ENCODE results near the gene PDK4.

DNA sequence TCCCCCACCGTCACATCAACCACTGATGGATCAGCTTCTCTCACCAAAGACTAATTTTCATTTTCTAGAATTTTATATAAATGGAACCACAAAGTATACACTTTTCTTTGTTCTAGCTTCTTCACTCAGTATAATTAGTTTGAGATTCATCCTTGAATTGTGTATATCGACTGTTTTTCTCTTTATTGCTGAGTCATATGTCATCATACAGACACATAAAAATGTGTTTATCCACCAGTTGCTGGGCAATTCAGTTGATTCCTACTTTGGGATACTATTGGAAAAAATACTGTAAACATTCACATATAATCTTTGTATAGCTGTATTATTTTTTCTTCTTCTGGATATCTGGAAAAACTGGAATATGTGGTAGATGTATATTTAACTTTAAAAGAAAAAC is 26.6 kb downstream of the PDK4 start:
- TF ChIP-seq, protein P1, sequence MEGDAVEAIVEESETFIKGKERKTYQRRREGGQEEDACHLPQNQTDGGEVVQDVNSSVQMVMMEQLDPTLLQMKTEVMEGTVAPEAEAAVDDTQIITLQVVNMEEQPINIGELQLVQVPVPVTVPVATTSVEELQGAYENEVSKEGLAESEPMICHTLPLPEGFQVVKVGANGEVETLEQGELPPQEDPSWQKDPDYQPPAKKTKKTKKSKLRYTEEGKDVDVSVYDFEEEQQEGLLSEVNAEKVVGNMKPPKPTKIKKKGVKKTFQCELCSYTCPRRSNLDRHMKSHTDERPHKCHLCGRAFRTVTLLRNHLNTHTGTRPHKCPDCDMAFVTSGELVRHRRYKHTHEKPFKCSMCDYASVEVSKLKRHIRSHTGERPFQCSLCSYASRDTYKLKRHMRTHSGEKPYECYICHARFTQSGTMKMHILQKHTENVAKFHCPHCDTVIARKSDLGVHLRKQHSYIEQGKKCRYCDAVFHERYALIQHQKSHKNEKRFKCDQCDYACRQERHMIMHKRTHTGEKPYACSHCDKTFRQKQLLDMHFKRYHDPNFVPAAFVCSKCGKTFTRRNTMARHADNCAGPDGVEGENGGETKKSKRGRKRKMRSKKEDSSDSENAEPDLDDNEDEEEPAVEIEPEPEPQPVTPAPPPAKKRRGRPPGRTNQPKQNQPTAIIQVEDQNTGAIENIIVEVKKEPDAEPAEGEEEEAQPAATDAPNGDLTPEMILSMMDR (IDR thresholded peaks at IDR 0.05; ENCODE audit: insufficient read depth, low read length) = no peak
- no peak for TF ChIP-seq SPI1 (IDR thresholded peaks at IDR 0.05; ENCODE audit: borderline replicate concordance, low read depth)
- no peak for TF ChIP-seq GABPA (IDR thresholded peaks at IDR 0.05; ENCODE audit: low read depth)
- TF ChIP-seq, protein P2, sequence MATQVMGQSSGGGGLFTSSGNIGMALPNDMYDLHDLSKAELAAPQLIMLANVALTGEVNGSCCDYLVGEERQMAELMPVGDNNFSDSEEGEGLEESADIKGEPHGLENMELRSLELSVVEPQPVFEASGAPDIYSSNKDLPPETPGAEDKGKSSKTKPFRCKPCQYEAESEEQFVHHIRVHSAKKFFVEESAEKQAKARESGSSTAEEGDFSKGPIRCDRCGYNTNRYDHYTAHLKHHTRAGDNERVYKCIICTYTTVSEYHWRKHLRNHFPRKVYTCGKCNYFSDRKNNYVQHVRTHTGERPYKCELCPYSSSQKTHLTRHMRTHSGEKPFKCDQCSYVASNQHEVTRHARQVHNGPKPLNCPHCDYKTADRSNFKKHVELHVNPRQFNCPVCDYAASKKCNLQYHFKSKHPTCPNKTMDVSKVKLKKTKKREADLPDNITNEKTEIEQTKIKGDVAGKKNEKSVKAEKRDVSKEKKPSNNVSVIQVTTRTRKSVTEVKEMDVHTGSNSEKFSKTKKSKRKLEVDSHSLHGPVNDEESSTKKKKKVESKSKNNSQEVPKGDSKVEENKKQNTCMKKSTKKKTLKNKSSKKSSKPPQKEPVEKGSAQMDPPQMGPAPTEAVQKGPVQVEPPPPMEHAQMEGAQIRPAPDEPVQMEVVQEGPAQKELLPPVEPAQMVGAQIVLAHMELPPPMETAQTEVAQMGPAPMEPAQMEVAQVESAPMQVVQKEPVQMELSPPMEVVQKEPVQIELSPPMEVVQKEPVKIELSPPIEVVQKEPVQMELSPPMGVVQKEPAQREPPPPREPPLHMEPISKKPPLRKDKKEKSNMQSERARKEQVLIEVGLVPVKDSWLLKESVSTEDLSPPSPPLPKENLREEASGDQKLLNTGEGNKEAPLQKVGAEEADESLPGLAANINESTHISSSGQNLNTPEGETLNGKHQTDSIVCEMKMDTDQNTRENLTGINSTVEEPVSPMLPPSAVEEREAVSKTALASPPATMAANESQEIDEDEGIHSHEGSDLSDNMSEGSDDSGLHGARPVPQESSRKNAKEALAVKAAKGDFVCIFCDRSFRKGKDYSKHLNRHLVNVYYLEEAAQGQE (IDR thresholded peaks at IDR 0.05; ENCODE audit: insufficient replicate concordance, low read depth) = no peak

Measured in HL-60 (cell line).